GM23248 (cell line): ENCODE results near the gene RNF32. TPM values are rescaled to one million over a fixed set of nuclear protein-coding genes. Genes with fewer than 3 reads are reported as not detected.
"Not testable (repeated sequence)": the region's sequence is repeated elsewhere in the genome, so short reads cannot be mapped to it uniquely, and the experiment has no call there.

ENCODE experiments used
- DNase-seq: peaks from one replicate; pipeline ENCODE4 v3.0.0-alpha.2; 2015
- H2AFZ ChIP-seq: fragments of 200-600 bp; sonication (generic); 2 replicates; pipeline ENCODE4 v1.6.1; 2016; ENCODE audit warnings: antibody characterized with exemption
- H3F3A ChIP-seq: fragments of 200-600 bp; sonication (generic); 2 replicates; pipeline ENCODE4 v1.6.1; 2016; ENCODE audit warnings: mild to moderate bottlenecking, antibody characterized with exemption, mixed run types; ENCODE audit not compliant: insufficient read depth
- H3K27ac ChIP-seq: fragments of 200-600 bp; sonication (generic); 2 replicates; pipeline ENCODE4 v1.5.1; 2016; ENCODE audit warnings: mild to moderate bottlenecking
- H3K27me3 ChIP-seq: fragments of 200-600 bp; sonication (generic); replicated peaks from 2 replicates; pipeline ENCODE4 v1.6.1; 2016; ENCODE audit warnings: mild to moderate bottlenecking; ENCODE audit not compliant: insufficient read depth
- H3K36me3 ChIP-seq: fragments of 200-600 bp; sonication (generic); 2 replicates; pipeline ENCODE4 v1.6.1; 2016; ENCODE audit warnings: low read depth, mild to moderate bottlenecking
- H3K4me1 ChIP-seq: fragments of 200-600 bp; sonication (generic); 2 replicates; pipeline ENCODE4 v1.6.1; 2016; ENCODE audit warnings: mild to moderate bottlenecking; ENCODE audit not compliant: insufficient read depth
- H3K4me2 ChIP-seq: fragments of 200-600 bp; sonication (generic); one replicate; pipeline ENCODE4 v1.6.1; 2016; ENCODE audit warnings: mild to moderate bottlenecking; ENCODE audit not compliant: unreplicated experiment
- H3K4me3 ChIP-seq: fragments of 200-600 bp; sonication (generic); 2 replicates; pipeline ENCODE4 v1.5.1; 2016; ENCODE audit warnings: mild to moderate bottlenecking
- H3K79me2 ChIP-seq: fragments of 200-600 bp; sonication (generic); 2 replicates; pipeline ENCODE4 v1.6.1; 2016; ENCODE audit warnings: mild to moderate bottlenecking; ENCODE audit not compliant: insufficient read depth
- H3K9ac ChIP-seq: fragments of 200-600 bp; sonication (generic); 2 replicates; pipeline ENCODE4 v1.6.1; 2016; ENCODE audit warnings: mild to moderate bottlenecking
- H3K9me2 ChIP-seq: fragments of 200-600 bp; sonication (generic); 2 replicates; pipeline ENCODE4 v1.6.1; 2016; ENCODE audit warnings: mixed run types, mild to moderate bottlenecking, moderate library complexity; ENCODE audit not compliant: insufficient read depth
- H3K9me3 ChIP-seq: fragments of 200-600 bp; sonication (generic); one replicate; pipeline ENCODE4 v1.6.1; 2017; ENCODE audit warnings: low read depth
- H4K20me1 ChIP-seq: fragments of 200-600 bp; sonication (generic); 2 replicates; pipeline ENCODE4 v1.6.0; 2016; ENCODE audit not compliant: insufficient read depth
- EZH2 ChIP-seq: fragments of 200-600 bp; sonication (generic); IDR thresholded peaks from 2 replicates; pipeline ENCODE4 v1.6.1; 2018; ENCODE audit warnings: antibody characterized with exemption, mild to moderate bottlenecking; ENCODE audit not compliant: insufficient read depth, poor library complexity, severe bottlenecking
- EZH2phosphoT487 ChIP-seq: fragments of 200-600 bp; sonication (generic); IDR thresholded peaks from 2 replicates; pipeline ENCODE4 v1.6.1; 2018; ENCODE audit warnings: antibody characterized with exemption, moderate library complexity, mild to moderate bottlenecking, low read depth; ENCODE audit not compliant: insufficient read depth
- WGBS, 2 experiments: methylation state at CpG; one replicate each; pipeline ENCODE4 v1.1.6; 2015 to 2017; ENCODE audit warnings: low lambda C conversion rate in 2 of 2, low coverage in 1 of 2; ENCODE audit errors: missing lambda C conversion rate in 2 of 2; 5-methylcytosine and 5-hydroxymethylcytosine counted together
- in situ Hi-C: fragments of 300-500 bp; cut with MboI; formaldehyde crosslinking; loops from 2 replicates; pipeline ENCODE4 v1.15.0; 2020
- polyA plus RNA-seq: library from polyadenylated mRNA; unstranded; fragments of >200 nt; fragmentation: Nextera tagmentation; extraction: Ambion mirVana; gene quantifications from 2 replicates; pipeline ENCODE4 v1.2.1, GENCODE V29; 2016
- total RNA-seq: library from RNA; depleted of rRNA; stranded (reverse); fragments of >200 nt; shearing (Covaris generic); gene quantifications from 2 replicates; pipeline ENCODE4 v1.2.3, GENCODE V29; 2014

The RNF32 gene
- total and polyA plus RNA-seq, 2 experiments from 2014 or later = 1.1 to 2.4 TPM

- DNase-seq = no peak
- 44 to 55% methylated on average over 2 of the region's 2 CpGs for WGBS, 2 experiments
- H3F3A ChIP-seq = no peaks in the 10 kb centered on the region
- H3K9me2 ChIP-seq = no peaks in the 10 kb centered on the region
- no peak overlapping the region for H3K4me3 ChIP-seq
- no peaks in the 10 kb centered on the region for H3K36me3 ChIP-seq
- H4K20me1 ChIP-seq = no peaks in the 10 kb centered on the region
- no peak overlapping the region for H2AFZ ChIP-seq
- TF ChIP-seq EZH2 (no peak), EZH2phosphoT487 (no peak)
- no peaks in the 10 kb centered on the region for H3K4me1 ChIP-seq
- H3K4me2 ChIP-seq = no peak overlapping the region
- H3K9me3 ChIP-seq = no peaks in the 10 kb centered on the region
- no peak overlapping the region for H3K9ac ChIP-seq
- no peak overlapping the region for H3K27ac ChIP-seq
- no peaks in the 10 kb centered on the region for H3K27me3 ChIP-seq
- no peaks in the 10 kb centered on the region for H3K79me2 ChIP-seq
- in situ Hi-C loops = no loop called here
Observed at GRCh38 chr7:156629873-156630272, 10.7 kb upstream of the RNF32 start.

GRCh38 chr7:156634117-156634516 lies 6.5 kb upstream of the RNF32 start:
- Histone ChIP-seq H3K36me3 (no peaks in the 10 kb centered on the region), H3K27ac (no peak overlapping the region), H3K9me2 (no peaks in the 10 kb centered on the region), H3K79me2 (peaks cover 9% of the 10 kb centered on the region), H3K4me2 (no peak overlapping the region), H4K20me1 (no peaks in the 10 kb centered on the region), H3F3A (no peaks in the 10 kb centered on the region), H3K9ac (no peak overlapping the region), H3K9me3 (no peaks in the 10 kb centered on the region), H3K4me3 (no peak overlapping the region), H3K4me1 (0 out of 2 replicates have a peak, but pooled peaks cover 7% of the 10 kb centered on the region), H2AFZ (no peak overlapping the region), H3K27me3 (no peaks in the 10 kb centered on the region)
- in situ Hi-C loops = no loop called here
- TF ChIP-seq EZH2phosphoT487 (no peak), EZH2 (no peak)
- no peak for DNase-seq
- 76 to 77% methylated on average over 3 of the region's 3 CpGs for WGBS, 2 experiments

DNA sequence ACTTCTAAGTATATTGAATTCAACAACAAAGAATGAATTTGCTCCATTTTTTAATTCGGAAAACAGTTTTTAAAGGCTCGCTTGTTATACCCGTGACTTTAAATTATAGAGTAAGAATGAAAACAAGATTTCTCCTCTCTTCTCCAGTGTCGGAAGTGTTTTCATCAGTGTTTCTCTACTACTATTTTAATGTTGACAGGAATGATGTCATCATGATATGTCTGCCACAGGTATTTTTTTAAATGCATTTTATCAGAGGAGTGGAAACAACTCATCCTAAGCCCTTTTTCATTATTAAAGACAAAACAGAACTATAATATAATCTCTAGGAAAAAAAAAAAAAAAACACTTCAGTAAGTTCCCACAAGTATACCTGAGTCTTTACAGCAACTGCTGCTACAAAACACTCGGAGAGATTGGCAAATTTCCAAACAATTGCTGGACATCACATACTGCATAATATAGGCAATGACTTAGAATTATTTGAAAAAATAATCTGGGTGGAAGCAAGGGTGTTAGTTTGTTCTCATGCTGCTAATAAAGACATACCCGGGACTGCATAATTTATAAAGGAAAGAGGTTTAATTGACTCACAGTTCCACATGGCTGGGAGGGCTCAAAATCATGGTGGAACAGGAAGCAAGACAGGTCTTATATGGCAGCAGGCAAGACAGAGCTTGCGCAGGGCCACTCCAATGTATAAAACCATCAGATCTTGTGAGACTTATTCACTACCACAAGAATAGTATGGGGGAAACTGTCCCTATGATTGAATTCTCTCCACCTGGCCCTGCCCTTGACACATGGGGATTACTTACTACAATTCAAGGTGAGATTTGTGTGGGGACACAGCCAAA lies 4.8 kb upstream of the RNF32 start:
- H3K36me3 ChIP-seq = no peaks in the 10 kb centered on the region
- no peak for TF ChIP-seq EZH2
- TF ChIP-seq EZH2phosphoT487 = no peak
- 84% methylated on average over 7 of the region's 7 CpGs for WGBS, 2 experiments
- DNase-seq = no peak
- no peak overlapping the region for H3K27ac ChIP-seq
- peaks cover 19% of the 10 kb centered on the region for H3K79me2 ChIP-seq
- in situ Hi-C loops = no loop called here
- H3K4me2 ChIP-seq = no peak overlapping the region
- H3K27me3 ChIP-seq = no peaks in the 10 kb centered on the region
- H3K4me3 ChIP-seq = no peak overlapping the region
- no peak overlapping the region for H3K9ac ChIP-seq
- H3K9me2 ChIP-seq = no peaks in the 10 kb centered on the region
- 0 out of 2 replicates have a peak, but pooled peaks cover 7% of the 10 kb centered on the region for H3K4me1 ChIP-seq
- no peaks in the 10 kb centered on the region for H3F3A ChIP-seq
- H3K9me3 ChIP-seq = no peaks in the 10 kb centered on the region
- H2AFZ ChIP-seq = no peak overlapping the region
- no peaks in the 10 kb centered on the region for H4K20me1 ChIP-seq

DNA sequence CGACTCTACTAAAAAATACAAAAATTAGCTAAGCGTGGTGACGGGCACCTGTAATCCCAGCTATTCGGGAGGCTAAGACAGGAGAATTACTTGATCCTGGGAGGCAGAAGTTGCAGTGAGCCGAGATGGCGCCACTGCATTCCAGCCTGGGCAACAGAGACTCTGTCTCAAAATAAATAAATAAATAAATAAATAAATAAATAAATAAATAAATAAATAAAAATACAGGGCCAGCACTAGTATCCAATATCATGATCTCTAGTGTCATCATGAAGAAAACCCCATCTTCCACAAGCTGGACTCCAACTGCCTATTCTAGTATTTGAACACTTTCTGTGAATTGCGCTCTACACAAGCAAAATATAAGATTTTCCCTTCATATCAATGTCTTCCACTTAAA lies 3.5 kb upstream of the RNF32 start:
- H3K27me3 ChIP-seq, H3K27ac ChIP-seq, H3K4me3 ChIP-seq, H3K4me2 ChIP-seq, H3K4me1 ChIP-seq, DNase-seq, H3F3A ChIP-seq, H3K9ac ChIP-seq, H3K36me3 ChIP-seq, H3K9me3 ChIP-seq, H3K9me2 ChIP-seq, H2AFZ ChIP-seq, in situ Hi-C loops, H4K20me1 ChIP-seq: not testable (repeated sequence)
- WGBS, 2 experiments = 98 to 99% methylated on average over 7 of the region's 7 CpGs
- peaks cover 19% of the 10 kb centered on the region for H3K79me2 ChIP-seq
